PFSK-1 (cell line): Measurements from ENCODE around the gene CUL7.
A peak's percentile ranks its signal among the peaks of the same experiment; 100 is the strongest.

Experiments used
- FOXP2 ChIP-seq: optimal IDR thresholded peaks from 2 replicates; pipeline ENCODE3; 2011; ENCODE audit warnings: borderline replicate concordance, control low read depth, inconsistent platforms; ENCODE audit not compliant: insufficient read depth; ENCODE audit errors: extremely low read length, extremely low read depth
- POLR2AphosphoS5 ChIP-seq: IDR thresholded peaks from 2 replicates; pipeline ENCODE4 v1.6.1; 2012; ENCODE audit warnings: low read depth, mild to moderate bottlenecking, control low read depth, low read length, moderate library complexity
- SIN3A ChIP-seq: IDR thresholded peaks from 2 replicates; pipeline ENCODE4 v1.6.1; 2012; ENCODE audit warnings: mild to moderate bottlenecking, low read length, moderate library complexity, borderline replicate concordance; ENCODE audit not compliant: insufficient read depth
- TAF1 ChIP-seq: IDR thresholded peaks from 2 replicates; pipeline ENCODE4 v1.6.1; 2012; ENCODE audit warnings: low read length, control low read depth, borderline replicate concordance; ENCODE audit not compliant: insufficient read depth
- TF ChIP-seq, protein P1 (sequence below), 2 experiments: IDR thresholded peaks; 2 replicates each; pipeline versions ENCODE4 v1.6.1 to v1.8.0; 2011 to 2012; ENCODE audit warnings: low read depth in 2 of 2, low read length in 2 of 2, control low read depth in 1 of 2, inconsistent platforms in 1 of 2, mild to moderate bottlenecking in 1 of 2, moderate library complexity in 1 of 2; ENCODE audit not compliant: insufficient read depth in 1 of 2

The CUL7 gene

DNA sequence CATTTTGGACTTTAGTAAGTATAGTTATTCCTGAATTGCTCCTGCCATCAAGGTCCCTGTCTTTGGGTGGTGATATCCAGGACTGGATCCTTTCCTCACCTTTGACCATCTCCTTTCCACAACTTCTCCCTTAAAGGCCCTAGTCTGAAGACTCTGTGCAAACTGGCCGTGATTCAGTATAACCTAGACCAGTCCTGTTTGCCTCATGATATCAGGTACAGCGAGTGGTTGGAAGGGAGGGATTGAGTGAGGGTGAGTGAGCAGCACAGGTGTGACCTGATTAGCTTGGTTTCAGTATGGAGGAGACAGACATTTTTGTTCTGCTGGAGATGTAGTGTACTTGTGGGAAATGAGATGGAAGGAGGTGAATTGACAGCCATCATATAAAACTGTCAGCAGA lies 34.5 kb downstream of the CUL7 start:
- TF ChIP-seq, protein P1, sequence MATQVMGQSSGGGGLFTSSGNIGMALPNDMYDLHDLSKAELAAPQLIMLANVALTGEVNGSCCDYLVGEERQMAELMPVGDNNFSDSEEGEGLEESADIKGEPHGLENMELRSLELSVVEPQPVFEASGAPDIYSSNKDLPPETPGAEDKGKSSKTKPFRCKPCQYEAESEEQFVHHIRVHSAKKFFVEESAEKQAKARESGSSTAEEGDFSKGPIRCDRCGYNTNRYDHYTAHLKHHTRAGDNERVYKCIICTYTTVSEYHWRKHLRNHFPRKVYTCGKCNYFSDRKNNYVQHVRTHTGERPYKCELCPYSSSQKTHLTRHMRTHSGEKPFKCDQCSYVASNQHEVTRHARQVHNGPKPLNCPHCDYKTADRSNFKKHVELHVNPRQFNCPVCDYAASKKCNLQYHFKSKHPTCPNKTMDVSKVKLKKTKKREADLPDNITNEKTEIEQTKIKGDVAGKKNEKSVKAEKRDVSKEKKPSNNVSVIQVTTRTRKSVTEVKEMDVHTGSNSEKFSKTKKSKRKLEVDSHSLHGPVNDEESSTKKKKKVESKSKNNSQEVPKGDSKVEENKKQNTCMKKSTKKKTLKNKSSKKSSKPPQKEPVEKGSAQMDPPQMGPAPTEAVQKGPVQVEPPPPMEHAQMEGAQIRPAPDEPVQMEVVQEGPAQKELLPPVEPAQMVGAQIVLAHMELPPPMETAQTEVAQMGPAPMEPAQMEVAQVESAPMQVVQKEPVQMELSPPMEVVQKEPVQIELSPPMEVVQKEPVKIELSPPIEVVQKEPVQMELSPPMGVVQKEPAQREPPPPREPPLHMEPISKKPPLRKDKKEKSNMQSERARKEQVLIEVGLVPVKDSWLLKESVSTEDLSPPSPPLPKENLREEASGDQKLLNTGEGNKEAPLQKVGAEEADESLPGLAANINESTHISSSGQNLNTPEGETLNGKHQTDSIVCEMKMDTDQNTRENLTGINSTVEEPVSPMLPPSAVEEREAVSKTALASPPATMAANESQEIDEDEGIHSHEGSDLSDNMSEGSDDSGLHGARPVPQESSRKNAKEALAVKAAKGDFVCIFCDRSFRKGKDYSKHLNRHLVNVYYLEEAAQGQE (IDR thresholded peaks at IDR 0.05; ENCODE audit: insufficient read depth in 1 of 2, low read depth in 2 of 2, low read length in 2 of 2), result no peak
- TF ChIP-seq POLR2AphosphoS5 (no peak), FOXP2 (no peak), SIN3A (no peak), TAF1 (no peak)

DNA sequence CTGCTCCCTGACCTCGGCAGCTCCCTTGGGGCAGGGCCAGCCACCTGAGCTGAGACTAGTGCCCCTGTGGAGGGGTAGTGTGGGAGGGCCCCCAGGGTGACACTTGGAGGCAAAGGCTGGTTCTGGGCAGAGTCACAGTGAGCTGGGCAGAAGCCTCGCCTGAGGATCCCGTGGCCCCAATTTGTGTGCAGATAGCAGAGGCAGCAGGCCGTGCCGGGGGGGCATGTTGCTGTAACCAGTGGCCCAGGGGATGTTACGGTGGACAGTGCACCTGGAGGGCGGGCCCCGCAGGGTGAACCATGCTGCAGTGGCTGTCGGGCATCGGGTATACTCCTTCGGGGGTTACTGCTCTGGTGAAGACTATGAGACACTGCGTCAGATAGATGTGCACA lies 36.7 kb downstream of the CUL7 start:
- TF ChIP-seq POLR2AphosphoS5, result 0 out of 2 replicates have a peak, but pooled peaks have one; percentile 4
- TF ChIP-seq TAF1, result no peak

DNA sequence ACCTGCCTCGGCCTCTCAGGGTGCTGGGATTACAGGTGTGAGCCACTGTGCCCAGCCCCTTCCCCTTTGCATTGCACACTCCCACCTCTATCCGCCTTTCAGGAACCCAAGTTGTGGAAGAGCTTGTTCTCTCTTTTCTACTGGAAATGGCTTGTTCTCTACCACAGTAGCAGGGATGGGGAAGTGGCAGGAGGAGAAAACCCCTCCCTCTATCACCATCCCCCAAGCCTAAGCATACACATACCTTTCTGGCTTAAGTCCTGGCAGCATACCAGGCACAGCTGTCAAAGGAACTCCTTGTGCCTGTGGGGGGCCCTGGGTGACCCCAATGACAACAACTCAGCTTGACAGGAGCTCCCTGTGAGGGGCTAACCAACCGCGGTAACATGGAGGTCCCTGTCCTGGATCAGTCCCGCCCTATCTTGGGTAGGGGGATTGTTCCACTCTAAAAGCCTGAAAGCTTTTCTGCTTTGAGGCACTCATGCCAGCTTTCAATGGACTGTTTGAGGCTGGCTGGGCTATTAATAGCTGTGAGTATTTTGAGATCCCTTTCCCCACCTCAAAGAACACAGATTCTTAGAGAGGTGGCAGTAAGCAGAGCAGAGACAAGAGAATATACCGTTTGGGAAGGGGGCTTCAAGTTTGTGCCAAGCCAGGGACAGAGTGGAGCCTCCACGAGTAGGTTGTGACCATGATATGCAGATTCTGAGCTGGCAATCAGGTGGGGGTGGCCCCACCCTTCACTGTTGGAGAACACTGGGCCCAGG lies 37.3 kb downstream of the CUL7 start:
- TF ChIP-seq POLR2AphosphoS5 (no peak), TAF1 (no peak), SIN3A (no peak), FOXP2 (no peak)
- TF ChIP-seq, protein P1 (IDR thresholded peaks at IDR 0.05; ENCODE audit: insufficient read depth in 1 of 2, low read depth in 2 of 2, low read length in 2 of 2), result no peak

DNA sequence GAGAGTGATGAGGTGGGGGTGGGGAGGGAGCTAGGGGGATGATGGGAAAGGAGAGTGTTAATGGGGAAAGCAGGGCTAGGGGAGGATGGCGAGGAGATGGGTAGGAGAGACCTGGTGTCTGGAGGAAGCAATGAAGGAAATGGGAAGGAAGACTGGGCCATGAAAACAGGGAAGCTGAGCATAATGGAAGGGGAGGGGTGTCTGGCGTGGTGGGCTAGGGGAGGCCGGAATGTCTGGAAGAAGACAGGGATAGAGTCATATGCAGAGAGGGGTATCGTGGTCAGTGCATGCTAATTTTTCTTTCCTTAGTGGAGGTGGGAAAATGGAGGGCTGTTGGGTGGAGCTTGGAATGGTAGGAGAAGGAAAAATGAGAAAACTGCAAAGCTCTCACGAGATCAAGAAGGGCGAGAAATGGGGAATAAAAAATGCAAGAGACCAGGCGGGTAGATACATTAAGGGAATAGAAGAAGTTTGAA lies 39.2 kb downstream of the CUL7 start:
- TF ChIP-seq SIN3A (no peak), POLR2AphosphoS5 (no peak), TAF1 (no peak; the same call in 1 of the 2 replicates), FOXP2 (no peak)
- TF ChIP-seq, protein P1 (IDR thresholded peaks at IDR 0.05; ENCODE audit: insufficient read depth in 1 of 2, low read depth in 2 of 2, low read length in 2 of 2), result no peak

DNA sequence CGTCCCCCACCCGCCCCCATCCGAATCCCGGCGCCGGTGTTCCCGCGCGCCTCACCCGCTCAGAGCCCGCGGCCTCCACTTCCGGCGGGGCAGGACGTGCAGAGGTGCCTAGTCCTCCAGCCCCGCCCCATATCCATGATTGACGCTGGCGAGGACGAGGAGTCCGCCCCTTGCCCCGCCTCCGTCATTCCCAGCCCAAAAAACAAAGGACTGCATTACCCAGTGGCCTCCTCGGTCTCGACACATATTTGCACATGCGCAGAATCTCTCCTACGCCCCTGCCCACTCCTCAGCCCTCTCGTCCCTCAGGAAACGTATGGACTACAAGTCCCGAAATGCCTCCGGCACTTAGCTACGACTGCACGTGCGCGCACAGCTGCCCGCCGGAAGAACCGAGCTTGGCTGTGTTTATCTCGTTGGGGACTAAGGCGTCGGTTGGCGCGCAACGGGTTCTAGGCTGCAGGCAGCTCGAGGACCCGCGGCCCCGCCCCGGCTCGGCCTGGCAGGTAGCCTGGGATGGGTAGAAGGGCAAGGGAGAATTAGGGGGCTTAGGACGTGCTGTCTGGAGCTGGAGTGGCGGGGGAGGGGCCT lies 39.7 kb downstream of the CUL7 start, which contains the start of the genes KLHDC3 and MEA1:
Gene KLHDC3, plus strand, starts transcription at position 407 of the 591 bp plus-strand sequence. CDS start 2,944 bp downstream, outside the sequence.
Gene MEA1, minus strand, starts transcription at position 104 of the 591 bp plus-strand sequence. CDS start 133 bp downstream, outside the sequence.
- TF ChIP-seq, protein P1 (IDR thresholded peaks at IDR 0.05; ENCODE audit: insufficient read depth in 1 of 2, low read depth in 2 of 2, low read length in 2 of 2), result no peak
- TF ChIP-seq FOXP2 (peak; percentile 76), SIN3A (no peak), TAF1 (peak; percentile 65; the same call in 1 of the 2 replicates), POLR2AphosphoS5 (peak; percentile 64)
